NCI-H1048 (cell line): ENCODE measurements around the gene CSF2.
"Not testable (repeated sequence)": the region's sequence is repeated elsewhere in the genome, so short reads cannot be mapped to it uniquely, and the experiment has no call there.

Experiments used
- DNase-seq: peaks from one replicate; lab custom pipeline; 2025; lab: John Stamatoyannopoulos, UW

Gene CSF2

GRCh38 chr5:132087176-132087575, 13.6 kb downstream of the CSF2 start:
- no peak for DNase-seq

- DNase-seq, result no peak
Observed at GRCh38 chr5:132087661-132088060, 14.1 kb downstream of the CSF2 start.

GRCh38 chr5:132089363-132089762, 15.8 kb downstream of the CSF2 start:
- no peak for DNase-seq

GRCh38 chr5:132090107-132090506, 16.5 kb downstream of the CSF2 start:
- no peak for DNase-seq

GRCh38 chr5:132093271-132093670, 19.7 kb downstream of the CSF2 start:
- DNase-seq, result no peak

GRCh38 chr5:132094393-132095076, 20.9 kb downstream of the CSF2 start:
- no peak for DNase-seq

- DNase-seq, result no peak
Observed at GRCh38 chr5:132095077-132095410, 21.5 kb downstream of the CSF2 start.

- DNase-seq, result no peak
Observed at GRCh38 chr5:132095424-132095972, 21.9 kb downstream of the CSF2 start.

- no peak for DNase-seq
Observed at GRCh38 chr5:132096904-132097303, 23.3 kb downstream of the CSF2 start.

- no peak for DNase-seq
Observed at GRCh38 chr5:132098151-132098594, 24.6 kb downstream of the CSF2 start.

- DNase-seq, result no peak
Observed at GRCh38 chr5:132098621-132099020, 25.0 kb downstream of the CSF2 start.

GRCh38 chr5:132099076-132099748, 25.6 kb downstream of the CSF2 start:
- no peak for DNase-seq

GRCh38 chr5:132099905-132100304, 26.3 kb downstream of the CSF2 start:
- DNase-seq, result no peak

- DNase-seq, result no peak
Observed at GRCh38 chr5:132100672-132101261, 27.2 kb downstream of the CSF2 start.

GRCh38 chr5:132101385-132101880, 27.8 kb downstream of the CSF2 start:
- no peak for DNase-seq

- DNase-seq, result no peak
Observed at GRCh38 chr5:132102101-132102701, 28.6 kb downstream of the CSF2 start.

- DNase-seq, result no peak
Observed at GRCh38 chr5:132102944-132103331, 29.3 kb downstream of the CSF2 start.

- DNase-seq, result no peak
Observed at GRCh38 chr5:132103332-132103951, 29.9 kb downstream of the CSF2 start.

- no peak for DNase-seq
Observed at GRCh38 chr5:132103969-132104391, 30.4 kb downstream of the CSF2 start.

GRCh38 chr5:132104556-132104955, 31.0 kb downstream of the CSF2 start:
- DNase-seq, result no peak

GRCh38 chr5:132105688-132106087, 32.1 kb downstream of the CSF2 start:
- DNase-seq, result no peak

- DNase-seq, result not testable (repeated sequence)
Observed at GRCh38 chr5:132108495-132108894, 34.9 kb downstream of the CSF2 start.
